OCI-LY1 (cell line): ENCODE results near the gene MMS19.

Source experiments
- CTCF ChIP-seq: fragments of 200-600 bp; sonication (generic), shearing (Covaris generic); IDR thresholded peaks from 2 replicates; pipeline ENCODE4 v1.5.1; 2017; ENCODE audit warnings: mild to moderate bottlenecking, antibody characterized with exemption, low read length, moderate library complexity, mixed read lengths
- EZH2 ChIP-seq: fragments of 200-600 bp; sonication (generic), shearing (Covaris generic); IDR thresholded peaks from 2 replicates; pipeline ENCODE4 v1.8.0; 2017; ENCODE audit warnings: borderline replicate concordance, mixed run types, mild to moderate bottlenecking, antibody characterized with exemption, low read length, moderate library complexity, mixed read lengths

GRCh38 chr10:97465982-97466381 is 32.2 kb downstream of the MMS19 start:
- TF ChIP-seq EZH2 (no peak), CTCF (no peak)
